Sigmoid colon (tissue), 4 donors: Measurements from ENCODE around the gene WWC2.
A peak's percentile ranks its signal among the peaks of the same experiment; 100 is the strongest.

Experiments used
- POLR2A ChIP-seq, 2 donors: fragments of 450-650 bp; IDR thresholded peaks; one replicate each; pipeline ENCODE4 v1.6.1; 2016; ENCODE audit warnings: antibody characterized with exemption in 2 of 2, mild to moderate bottlenecking in 2 of 2, moderate library complexity in 2 of 2
- POLR2AphosphoS5 ChIP-seq, 4 donors: sonication (generic); formaldehyde crosslinking; IDR thresholded peaks; one replicate each; pipeline ENCODE4 v1.6.1; 2017; ENCODE audit warnings: antibody characterized with exemption in 4 of 4
- TF ChIP-seq, protein P1 (sequence below), 4 experiments: fragments of 450-650 bp in 3 of 4; fragments of 200-600 bp in 1 of 4; IDR thresholded peaks; one replicate each; pipeline ENCODE4 v1.5.1; 2016 to 2019; ENCODE audit warnings: antibody characterized with exemption in 4 of 4, mild to moderate bottlenecking in 3 of 4, moderate library complexity in 2 of 4

DNA sequence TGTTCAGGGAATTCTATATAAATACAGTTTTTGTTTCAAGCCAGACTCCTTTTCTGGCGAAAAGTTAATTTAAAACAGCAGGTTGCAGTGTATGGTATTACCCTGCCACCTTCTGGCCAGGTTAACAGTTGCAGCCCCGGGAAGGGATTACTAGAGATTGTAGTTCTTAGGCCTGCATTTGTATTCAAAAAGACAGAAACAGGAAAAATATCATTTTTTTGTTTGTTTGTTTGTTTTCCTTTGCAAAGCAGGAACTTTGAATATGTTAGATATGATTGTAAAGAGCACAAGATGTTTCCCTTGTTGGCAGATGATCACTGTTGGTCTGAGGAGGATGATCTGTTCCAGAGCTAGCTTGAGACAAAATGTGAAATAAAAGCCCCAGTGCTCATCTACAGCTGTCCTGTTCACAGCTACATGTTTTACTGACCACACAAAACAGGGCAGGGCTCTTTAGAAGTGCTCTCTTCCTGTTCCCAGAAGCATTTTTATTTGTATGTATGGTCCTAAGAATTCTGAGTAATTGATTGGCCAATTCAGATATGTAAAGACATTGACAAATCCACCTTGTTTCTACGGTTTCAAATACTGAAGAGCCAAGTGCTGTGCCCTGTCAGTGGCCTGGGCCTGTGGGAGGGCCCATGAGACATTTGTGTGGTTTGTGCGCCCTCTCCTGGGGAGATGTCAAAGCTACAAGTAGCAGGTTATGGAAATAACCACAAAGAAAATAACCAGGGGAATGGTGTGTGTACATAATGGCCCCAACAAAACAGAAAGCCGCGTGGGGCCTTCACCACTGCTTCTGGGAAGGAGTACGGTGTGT is 163.1 kb downstream of the WWC2 start:
- no peak for TF ChIP-seq POLR2AphosphoS5 (IDR thresholded peaks at IDR 0.05)
- TF ChIP-seq, protein P1, sequence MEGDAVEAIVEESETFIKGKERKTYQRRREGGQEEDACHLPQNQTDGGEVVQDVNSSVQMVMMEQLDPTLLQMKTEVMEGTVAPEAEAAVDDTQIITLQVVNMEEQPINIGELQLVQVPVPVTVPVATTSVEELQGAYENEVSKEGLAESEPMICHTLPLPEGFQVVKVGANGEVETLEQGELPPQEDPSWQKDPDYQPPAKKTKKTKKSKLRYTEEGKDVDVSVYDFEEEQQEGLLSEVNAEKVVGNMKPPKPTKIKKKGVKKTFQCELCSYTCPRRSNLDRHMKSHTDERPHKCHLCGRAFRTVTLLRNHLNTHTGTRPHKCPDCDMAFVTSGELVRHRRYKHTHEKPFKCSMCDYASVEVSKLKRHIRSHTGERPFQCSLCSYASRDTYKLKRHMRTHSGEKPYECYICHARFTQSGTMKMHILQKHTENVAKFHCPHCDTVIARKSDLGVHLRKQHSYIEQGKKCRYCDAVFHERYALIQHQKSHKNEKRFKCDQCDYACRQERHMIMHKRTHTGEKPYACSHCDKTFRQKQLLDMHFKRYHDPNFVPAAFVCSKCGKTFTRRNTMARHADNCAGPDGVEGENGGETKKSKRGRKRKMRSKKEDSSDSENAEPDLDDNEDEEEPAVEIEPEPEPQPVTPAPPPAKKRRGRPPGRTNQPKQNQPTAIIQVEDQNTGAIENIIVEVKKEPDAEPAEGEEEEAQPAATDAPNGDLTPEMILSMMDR (IDR thresholded peaks at IDR 0.05), result peak; percentile 67 to 81 (median 72)
- TF ChIP-seq POLR2A (IDR thresholded peaks at IDR 0.05), result no peak
